Loucy (cell line): Measurements from ENCODE around the gene FSTL4.

Experiments used
- CTCF ChIP-seq: fragments of 200-600 bp; sonication (generic); conservative IDR thresholded peaks from 2 replicates; pipeline ENCODE4 v1.5.1; 2014; ENCODE audit warnings: mild to moderate bottlenecking, antibody characterized with exemption, low read length
- EZH2phosphoT487 ChIP-seq: fragments of 200-600 bp; IDR thresholded peaks from 2 replicates; pipeline ENCODE4 v1.6.1; 2018; ENCODE audit warnings: antibody characterized with exemption, mild to moderate bottlenecking, moderate library complexity, borderline replicate concordance

GRCh38 chr5:133293960-133294359, 318.4 kb downstream of the FSTL4 start:
- TF ChIP-seq CTCF (no peak), EZH2phosphoT487 (no peak)
